ENCODE measurements around the gene PFKP.

GRCh38 chr10:3165196-3165595 is 97.8 kb downstream of the PFKP start:
- TF ChIP-seq CTCF (IDR thresholded peaks at IDR 0.05) = no peak
- no peak for TF ChIP-seq ZFX (IDR thresholded peaks at IDR 0.05; ENCODE audit: borderline replicate concordance)
